GM21825 (cell line): ENCODE data around the gene PHF21B.

Experiments
- ATAC-seq: cut with Tn5 transposase; IDR thresholded peaks from one replicate; pipeline ENCODE4 v1.9.1; 2021; ENCODE audit warnings: mild to moderate bottlenecking, moderate library complexity; ENCODE audit not compliant: unreplicated experiment

The PHF21B gene

DNA sequence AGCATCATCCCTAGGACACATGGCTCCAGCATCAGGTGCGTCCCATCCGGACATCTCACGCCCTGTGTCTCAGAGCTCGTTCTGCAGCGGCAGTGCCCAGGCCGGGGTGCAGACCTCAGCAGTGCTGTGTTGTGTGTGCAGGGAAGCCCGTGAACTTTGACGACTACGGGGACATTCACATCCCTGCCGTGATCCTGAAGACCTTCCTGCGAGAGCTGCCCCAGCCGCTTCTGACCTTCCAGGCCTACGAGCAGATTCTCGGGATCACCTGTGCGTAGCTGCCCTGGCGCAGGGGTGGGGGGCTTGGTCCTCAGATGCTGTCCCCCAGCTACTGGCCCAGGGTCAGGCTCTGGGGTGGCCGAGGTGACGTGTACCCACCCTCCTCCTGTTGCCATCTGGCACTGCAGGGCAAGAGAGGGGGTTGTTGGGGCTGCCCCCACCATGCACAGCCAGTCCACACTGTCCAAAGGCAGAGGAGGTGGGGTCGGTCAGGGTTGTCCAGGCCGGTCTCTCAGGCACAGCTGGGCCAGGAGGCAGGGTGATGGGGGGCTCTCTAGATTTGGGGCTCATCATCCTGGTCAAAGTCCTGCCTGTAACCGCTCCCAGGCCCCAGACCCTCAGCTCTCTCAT, 160.9 kb downstream of the PHF21B start:
- ATAC-seq: no peak

DNA sequence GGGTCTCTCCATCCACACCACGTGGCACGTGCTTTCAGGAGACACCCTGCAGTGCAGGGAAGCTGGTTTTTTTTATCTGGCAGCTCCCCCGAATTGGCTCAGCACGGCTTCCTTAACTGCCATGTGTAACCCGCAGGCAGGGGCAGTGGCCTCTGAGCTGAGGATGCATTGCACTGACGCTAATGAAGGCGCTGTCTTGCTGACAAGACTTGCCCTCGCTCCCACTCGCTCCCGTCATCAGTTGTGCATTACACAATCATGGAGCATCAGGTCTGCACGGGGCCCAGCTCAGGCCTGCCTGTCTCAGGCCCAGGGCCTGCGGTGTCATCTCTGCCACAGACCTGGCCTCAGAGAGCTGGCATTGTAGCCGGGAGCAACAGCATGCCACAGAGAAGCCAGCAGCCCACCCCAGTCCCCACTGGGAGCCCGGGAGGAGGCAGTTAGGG, 161.5 kb downstream of the PHF21B start:
- no peak for ATAC-seq

DNA sequence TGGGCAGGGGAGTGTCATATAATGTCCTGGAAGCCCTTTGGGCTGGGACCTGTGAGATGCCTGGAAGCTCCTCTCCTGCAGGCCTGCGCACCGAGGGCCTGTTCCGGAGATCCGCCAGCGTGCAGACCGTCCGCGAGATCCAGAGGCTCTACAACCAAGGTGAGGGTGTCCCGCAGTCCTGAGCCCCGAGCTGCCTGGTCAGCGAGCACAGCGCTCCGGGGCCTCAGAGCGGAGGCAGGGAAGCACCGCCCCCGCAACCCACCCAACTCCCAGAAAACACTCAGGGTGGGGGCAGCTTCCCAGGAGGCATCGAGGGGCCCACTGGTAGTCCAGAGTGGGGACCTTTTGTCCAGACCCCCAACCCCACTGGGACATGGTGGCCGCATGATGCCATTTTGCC, 161.9 kb downstream of the PHF21B start:
- ATAC-seq: no peak

DNA sequence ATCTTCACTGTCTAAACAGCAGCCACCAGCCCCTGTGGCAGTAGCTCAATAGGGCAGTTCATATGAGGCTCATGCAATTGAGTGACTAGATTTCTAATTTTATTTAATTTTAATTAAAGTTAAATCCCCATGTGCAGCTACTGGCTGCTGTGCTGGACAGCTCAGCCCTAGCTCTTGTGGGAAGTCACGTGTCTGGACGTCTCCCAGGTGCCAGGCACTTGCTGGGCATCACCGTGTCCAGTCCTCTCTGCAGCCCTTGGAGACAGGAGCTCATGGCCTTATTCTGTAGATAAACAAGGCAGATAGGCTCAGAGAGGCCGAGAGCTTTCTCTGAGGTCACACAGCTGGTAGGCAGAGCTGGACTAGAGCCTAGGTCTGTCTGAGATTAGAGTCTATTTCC, 162.4 kb downstream of the PHF21B start:
- ATAC-seq: no peak

DNA sequence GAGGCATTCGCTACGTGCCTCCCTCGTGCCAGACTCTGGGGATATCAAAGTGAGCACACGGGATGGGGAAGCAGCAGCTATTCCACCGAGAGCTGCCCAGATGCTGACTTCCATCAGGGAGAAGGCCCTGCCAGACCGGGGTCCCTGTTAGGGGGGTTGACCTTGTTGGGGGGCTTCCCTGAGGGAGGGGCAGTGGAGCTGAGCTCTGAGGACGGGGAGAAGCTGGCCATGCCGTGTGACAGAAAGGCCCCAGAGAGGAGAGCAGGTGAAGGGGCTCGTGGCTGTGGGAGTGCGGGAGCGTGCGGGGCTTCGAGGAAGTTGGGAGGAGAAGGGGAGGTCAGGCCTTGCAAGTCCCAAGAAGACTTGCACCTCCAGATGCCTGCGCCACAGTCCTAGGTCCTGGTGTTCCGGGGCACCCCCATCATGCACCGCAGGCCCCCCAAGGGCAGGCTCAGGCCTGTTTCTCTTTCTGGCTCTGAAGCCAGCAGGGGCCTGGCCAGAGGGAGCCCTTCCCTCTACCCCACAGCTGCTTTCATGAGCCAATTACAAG, 163.0 kb downstream of the PHF21B start:
- no peak for ATAC-seq

DNA sequence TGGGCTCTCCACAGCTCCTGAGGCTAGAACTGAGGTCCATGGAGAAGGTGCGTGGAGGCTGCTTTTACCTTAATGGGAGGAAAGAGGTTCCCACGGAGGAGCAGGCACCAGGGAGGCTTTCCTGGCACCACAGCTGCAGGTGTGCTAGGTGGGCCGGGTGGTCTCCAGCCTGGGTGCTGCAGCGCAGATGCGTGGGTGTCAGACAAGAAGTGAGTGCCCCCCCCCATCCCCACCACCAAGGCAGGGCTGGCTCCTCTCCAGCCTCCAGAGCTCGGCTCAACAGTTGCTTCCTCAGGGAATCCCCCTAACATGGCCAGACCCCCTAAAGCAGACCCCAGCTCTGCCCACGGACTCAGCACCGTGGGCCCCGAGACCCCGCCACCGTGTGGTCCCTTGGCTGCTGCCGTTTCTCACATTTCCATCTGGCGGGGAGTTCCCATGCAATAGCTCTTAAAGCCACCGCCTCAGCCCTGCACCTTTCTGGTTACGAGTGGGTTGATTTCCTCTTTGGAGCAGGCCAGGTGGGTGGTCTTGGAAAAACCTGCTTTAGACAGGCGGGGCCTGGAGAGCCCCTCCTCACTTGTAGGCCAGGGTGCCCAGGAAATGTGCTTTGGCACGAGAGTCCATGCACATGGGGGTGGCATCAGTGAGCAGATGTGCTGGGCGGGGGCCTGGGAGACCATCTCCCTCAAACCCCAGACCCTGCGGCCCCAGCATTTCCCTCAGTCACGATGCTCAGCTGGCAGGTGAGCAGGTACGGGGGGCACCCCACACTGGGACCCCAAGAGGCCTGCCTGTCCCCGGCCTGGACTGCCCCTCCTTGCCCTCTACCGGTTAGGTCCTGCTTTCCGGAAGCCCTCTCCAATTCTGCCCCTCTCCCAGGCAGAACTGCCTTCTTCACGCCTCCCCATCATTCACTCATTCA, 163.7 kb downstream of the PHF21B start:
- ATAC-seq: no peak

DNA sequence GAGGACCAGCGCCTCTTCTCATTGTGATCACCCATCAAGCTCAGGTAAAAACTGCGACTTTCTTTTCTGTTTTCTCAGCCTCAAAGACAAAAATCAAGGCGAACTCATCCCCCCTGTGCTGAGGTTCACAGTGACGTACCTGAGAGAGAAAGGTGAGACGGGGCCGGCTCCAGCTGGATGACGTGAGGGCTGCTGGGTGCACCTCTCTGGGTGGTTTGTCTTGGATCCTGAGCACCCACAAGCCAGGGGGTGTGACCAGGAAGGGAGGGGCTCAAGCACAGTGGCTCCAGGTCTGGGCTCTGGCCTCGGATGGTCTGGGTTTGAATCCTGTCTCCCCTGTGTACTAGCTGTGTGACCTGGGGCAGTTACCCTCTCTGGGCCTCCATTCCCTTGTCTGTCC, 164.6 kb downstream of the PHF21B start:
- no peak for ATAC-seq

DNA sequence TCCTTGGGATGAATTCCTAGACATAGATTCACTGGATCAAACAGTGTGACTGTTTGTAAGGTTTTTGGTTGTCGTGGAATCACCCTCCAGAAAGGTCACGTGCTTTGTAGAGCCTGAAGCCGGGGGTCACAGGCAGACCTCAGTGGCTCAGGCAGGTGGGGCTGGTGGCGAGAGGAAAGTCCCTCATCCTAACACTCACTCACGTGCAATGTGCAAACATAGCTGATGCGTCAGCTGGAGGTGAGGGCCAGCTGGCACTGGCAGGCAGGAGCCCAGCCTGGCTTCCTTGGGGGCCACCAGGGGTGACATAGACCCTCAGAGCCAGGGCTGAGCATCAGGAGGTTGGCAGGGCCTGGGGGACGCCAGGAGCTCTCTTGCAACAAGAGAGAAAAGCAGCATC, 167.4 kb downstream of the PHF21B start:
- ATAC-seq: no peak

DNA sequence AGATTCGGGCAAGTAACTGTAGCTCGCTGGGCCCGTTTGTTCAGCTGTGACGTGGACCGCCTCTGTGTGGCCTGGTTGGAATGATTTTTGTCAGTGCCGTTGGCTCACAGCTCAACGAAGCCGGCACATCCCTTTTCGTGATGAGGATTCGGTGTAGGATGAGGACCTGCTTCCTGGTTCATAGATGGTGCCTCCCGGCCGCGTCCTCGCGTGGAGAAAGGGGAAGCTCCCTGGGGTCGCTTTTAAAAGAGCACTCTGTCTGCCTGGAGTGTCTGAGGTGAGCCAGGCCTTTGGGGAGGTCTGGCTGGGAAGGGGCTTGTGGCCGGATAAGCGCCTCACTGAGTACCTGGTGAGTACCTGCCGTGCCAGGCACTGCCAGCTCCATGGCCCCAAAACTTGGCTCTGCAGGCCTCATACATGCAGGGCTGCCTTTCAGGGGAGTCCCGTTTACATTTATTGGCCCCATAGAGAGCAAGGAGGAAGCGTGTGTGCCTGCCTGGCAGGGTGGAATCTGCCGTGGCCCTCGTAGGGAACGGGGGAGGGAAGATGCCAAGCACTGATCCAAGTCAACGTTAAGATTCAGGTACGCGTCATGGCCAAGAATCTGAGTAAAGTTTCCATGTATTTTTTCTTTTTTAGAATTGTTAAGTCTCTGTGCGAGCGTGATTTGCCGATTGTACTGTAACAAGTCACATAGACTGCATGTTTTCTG, 169.0 kb downstream of the PHF21B start:
- no peak for ATAC-seq

DNA sequence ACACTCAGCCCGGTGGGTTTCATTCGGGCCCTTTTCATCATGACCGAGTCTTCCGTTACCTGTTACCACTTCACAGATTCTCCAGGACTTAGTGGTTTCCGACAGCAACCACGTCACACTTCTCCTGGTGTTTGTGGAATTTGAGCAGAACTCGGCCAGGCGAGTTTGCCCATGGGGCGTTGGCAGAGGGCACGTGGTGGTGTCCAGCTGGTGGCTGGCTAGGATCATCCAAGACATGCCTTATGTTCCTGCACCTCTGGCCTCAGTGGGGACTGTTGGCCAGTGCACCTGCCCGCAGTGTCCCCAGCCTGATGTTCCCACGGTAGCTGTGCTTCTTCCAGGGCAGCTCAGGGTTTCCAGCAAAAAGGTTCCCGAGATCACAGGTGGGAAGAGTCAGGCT, 170.1 kb downstream of the PHF21B start:
- ATAC-seq: no peak

DNA sequence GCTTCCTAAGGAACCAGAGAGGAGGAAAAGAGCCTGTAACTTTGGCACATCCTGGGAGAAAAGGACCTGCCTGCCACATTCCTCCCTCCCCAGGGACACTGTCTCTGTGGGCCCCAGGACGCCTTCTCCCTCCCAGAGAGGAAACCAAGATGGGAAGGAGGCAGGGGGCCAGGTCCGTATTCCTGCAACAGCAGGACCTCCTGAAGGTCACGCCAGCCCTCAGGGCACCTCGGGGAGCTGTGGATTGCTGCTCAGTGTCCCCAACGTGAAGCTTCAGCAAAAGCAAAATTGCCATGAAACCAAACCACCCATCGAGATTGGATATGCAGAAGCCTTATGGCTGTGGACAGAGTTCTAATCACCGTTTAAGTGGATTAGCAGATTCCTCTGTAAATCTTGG, 170.7 kb downstream of the PHF21B start:
- no peak for ATAC-seq

DNA sequence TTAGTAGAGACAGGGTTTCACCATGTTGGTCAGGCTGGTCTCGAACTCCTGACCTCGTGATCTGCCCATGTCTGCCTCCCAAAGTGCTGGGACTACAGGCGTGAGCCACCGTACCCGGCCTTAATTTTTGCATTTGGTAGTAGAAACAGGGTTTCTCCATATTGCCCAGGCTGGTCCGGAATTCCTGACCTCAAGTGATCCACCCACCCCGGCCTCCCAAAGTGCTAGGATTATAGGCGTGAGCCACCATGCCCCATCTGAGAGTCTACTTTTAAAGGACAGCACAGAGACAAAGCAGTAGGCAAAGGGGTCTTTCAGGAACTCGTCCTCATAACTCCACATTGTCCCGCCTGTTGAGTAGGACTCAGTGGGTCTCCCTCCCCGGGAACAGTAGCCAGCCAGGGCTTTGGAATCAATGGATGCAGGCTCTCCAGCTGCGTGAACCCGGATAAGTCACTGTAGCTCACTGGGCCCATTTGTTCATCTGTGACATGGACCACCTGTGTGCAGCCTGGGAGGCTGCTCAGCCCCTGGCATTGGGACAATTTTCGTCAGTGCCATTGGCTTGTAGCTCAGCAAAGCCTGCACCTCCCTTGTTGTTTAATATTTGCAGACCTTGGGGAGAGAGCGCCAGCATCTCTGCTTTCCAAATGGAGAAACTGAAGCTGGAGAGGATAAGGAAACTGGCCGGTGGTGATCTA, 171.3 kb downstream of the PHF21B start:
- ATAC-seq: no peak

DNA sequence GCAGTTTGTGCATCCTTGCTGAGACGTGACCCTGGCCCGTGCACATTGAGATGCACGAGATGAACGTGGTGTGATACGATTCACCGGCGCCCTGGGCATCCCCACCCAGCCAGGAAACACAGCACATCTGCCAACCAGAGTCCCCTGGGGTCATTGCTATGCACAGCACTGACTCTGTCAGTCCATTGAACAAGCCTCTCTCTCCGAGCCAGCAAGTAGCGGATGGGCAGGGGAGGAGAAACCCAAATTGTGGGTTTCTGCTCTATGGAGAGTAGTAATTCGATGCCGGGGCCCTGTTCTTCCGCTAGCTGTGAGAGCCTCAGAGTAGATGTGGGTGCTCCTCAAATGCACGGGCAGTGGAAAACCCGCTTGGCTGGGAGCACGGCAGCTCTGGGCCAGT, 172.3 kb downstream of the PHF21B start:
- ATAC-seq: no peak

DNA sequence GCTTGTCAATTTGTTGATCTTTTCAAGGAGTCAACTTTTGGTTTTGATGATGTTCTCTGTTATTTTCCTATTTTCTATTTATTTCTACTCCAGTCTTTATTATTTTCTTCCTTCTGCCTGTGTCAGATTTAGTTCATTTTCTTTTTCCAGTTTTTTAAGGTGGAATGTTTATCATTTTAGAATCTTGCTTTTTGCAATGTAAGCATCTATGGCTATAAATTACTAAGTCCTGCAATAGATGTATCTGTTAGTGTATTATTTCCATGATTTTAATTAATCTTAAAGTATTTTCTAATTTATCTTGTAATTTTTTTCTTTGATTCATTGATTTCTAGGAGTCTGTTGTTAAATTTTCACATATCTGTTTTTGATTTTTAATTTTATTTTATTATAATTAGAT, 175.7 kb downstream of the PHF21B start:
- ATAC-seq: no peak

DNA sequence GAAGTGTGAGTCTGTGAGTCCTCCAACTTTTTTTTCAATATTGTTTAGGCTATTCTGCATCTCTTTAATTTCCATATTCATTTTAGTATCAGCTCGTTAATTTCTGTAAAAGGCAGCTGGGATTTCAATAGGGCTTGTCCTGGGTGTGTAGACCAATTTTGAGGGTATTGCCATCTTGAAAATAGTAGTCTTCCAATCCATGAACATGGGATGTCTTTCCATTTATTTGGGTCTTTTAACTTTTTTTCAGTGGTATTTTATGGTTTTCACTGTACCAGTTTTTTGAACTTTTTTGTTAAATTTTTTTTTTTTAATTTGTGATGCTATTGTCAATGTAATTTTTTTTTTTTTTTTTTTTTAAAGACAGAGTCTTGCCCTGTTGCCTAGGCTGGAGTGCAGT, 177.9 kb downstream of the PHF21B start:
- no peak for ATAC-seq
